Gastroesophageal sphincter (tissue), 3 donors: ENCODE results near the gene SRGAP2C.
"Not testable (repeated sequence)": the region's sequence is repeated elsewhere in the genome, so short reads cannot be mapped to it uniquely, and the experiment has no call there.

ENCODE experiments used
- POLR2A ChIP-seq, 2 donors: fragments of 450-650 bp; IDR thresholded peaks; one replicate each; pipeline ENCODE4 v1.6.1; 2017; ENCODE audit warnings: antibody characterized with exemption in 2 of 2, mild to moderate bottlenecking in 2 of 2, moderate library complexity in 1 of 2
- TF ChIP-seq, protein P1 (sequence below), 4 experiments: fragments of 200-600 bp in 2 of 4; fragments of 450-650 bp in 2 of 4; sonication (generic) in 1 of 4; IDR thresholded peaks; one replicate each; pipeline ENCODE4 v1.5.1; 2017 to 2019; ENCODE audit warnings: antibody characterized with exemption in 4 of 4, mild to moderate bottlenecking in 2 of 4, moderate library complexity in 2 of 4

DNA sequence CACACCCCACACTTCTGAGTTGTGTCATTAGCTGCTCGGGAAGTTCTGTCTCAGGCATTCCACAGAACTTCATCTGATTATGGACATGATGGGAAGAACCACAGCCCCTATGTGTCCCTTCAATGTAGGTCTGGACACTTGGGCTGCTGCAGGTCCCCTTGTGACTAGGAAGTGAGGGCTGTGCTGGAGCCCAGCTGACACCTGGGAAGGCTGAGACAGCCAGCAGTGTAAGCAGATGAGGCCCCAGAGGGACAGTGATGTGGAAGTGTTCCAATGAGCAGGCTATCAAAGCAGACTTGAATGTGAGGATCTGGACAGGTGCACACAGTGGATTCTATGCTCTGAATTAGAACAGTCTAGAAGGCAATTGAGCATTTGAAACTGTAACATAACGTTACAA, 239.2 kb downstream of the SRGAP2C start:
- TF ChIP-seq, protein P1, sequence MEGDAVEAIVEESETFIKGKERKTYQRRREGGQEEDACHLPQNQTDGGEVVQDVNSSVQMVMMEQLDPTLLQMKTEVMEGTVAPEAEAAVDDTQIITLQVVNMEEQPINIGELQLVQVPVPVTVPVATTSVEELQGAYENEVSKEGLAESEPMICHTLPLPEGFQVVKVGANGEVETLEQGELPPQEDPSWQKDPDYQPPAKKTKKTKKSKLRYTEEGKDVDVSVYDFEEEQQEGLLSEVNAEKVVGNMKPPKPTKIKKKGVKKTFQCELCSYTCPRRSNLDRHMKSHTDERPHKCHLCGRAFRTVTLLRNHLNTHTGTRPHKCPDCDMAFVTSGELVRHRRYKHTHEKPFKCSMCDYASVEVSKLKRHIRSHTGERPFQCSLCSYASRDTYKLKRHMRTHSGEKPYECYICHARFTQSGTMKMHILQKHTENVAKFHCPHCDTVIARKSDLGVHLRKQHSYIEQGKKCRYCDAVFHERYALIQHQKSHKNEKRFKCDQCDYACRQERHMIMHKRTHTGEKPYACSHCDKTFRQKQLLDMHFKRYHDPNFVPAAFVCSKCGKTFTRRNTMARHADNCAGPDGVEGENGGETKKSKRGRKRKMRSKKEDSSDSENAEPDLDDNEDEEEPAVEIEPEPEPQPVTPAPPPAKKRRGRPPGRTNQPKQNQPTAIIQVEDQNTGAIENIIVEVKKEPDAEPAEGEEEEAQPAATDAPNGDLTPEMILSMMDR (IDR thresholded peaks at IDR 0.05): not testable (repeated sequence)
- TF ChIP-seq POLR2A (IDR thresholded peaks at IDR 0.05): not testable (repeated sequence)
